HFFc6 (cell line): Measurements from ENCODE around the gene NPS. TPM values are rescaled to one million over a fixed set of nuclear protein-coding genes. Genes with fewer than 3 reads are reported as not detected.

Experiments used
- DNase-seq: peaks from one replicate; pipeline ENCODE4 v3.0.0-alpha.2; 2018
- H3K27ac Mint-ChIP-seq: 2 replicates; pipeline ENCODE4 v1.8.0; 2020; ENCODE audit warnings: mild to moderate bottlenecking, mixed read lengths
- H3K27me3 Mint-ChIP-seq: 2 replicates; pipeline ENCODE4 v1.8.0; 2021; ENCODE audit warnings: mild to moderate bottlenecking, moderate library complexity, mixed read lengths; ENCODE audit not compliant: insufficient read depth
- H3K36me3 Mint-ChIP-seq: 2 replicates; pipeline ENCODE4 v1.8.0; 2021; ENCODE audit warnings: low read depth, mixed read lengths
- H3K4me1 Mint-ChIP-seq: 2 replicates; pipeline ENCODE4 v1.8.0; 2020; ENCODE audit warnings: low read depth, mixed read lengths
- H3K4me3 Mint-ChIP-seq: 2 replicates; pipeline ENCODE4 v1.8.0; 2020; ENCODE audit warnings: mild to moderate bottlenecking, moderate library complexity, mixed read lengths
- H3K9me3 Mint-ChIP-seq: 2 replicates; pipeline ENCODE4 v1.8.0; 2020; ENCODE audit warnings: mild to moderate bottlenecking, mixed read lengths
- total RNA-seq, 6 experiments: library from RNA; stranded (reverse); fragmentation: NEBNext Ultra II Directional; extraction: Animal tissue kit (Norgen Biotek cat#: 25700); gene quantifications; 2 replicates in 1 of 6; 3 replicates in 5 of 6; pipeline ENCODE4 v1.2.3, GENCODE V29; 2021
- TF ChIP-seq, protein P1 (sequence below): fragments of 200-600 bp; sonication (generic); IDR thresholded peaks from 2 replicates; pipeline ENCODE4 v1.5.0; 2021; ENCODE audit warnings: antibody characterized with exemption, mild to moderate bottlenecking

The NPS gene
- total RNA-seq, 6 experiments from 2014 or later: not detected

DNA sequence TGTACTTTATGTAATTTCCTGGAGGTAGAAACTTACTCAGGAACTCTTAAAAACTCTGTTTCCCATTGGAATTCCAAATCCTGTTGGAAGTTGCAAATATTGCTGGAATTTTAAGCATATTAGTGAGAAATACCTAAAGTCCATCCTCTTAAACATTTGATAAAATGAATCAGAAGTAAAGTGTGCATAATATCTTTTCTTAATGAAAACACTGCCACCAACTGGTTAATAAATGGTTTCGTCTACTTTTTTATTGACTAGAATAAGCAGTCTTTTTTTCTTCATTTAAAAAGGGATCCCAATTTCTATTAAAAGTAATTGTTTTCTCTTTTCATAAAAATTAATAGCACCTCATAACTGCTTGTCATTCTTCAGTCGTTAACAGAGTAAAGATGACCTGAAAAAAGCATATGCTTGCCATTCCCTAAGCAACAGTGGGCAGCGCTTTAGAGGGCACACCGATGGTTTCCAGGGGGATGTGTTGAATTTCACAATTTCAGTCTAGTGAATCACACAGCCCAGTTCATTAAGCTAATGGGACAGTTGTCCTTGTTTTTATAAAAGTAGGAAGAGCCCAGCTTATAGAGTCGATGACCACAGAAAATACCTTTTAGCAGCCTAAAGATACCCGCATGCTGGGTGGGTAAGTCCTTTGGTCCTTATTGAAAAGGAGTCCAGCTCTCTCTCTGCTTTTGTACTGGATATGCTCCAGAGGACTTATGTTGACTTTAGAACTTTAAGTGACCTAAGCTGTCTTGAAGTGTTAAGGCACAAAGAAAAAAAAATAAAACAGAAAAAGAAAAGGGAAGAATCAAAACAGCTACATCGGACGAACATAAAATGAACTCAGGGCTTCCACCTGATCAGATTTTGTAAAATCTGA, 28.5 kb downstream of the NPS start:
- H3K27me3 Mint-ChIP-seq: peaks cover 5% of the 10 kb centered on the region
- H3K4me3 Mint-ChIP-seq: no peak overlapping the region
- H3K27ac Mint-ChIP-seq: no peak overlapping the region
- peaks cover 37% of the 10 kb centered on the region for H3K9me3 Mint-ChIP-seq
- DNase-seq: no peak
- TF ChIP-seq, protein P1, sequence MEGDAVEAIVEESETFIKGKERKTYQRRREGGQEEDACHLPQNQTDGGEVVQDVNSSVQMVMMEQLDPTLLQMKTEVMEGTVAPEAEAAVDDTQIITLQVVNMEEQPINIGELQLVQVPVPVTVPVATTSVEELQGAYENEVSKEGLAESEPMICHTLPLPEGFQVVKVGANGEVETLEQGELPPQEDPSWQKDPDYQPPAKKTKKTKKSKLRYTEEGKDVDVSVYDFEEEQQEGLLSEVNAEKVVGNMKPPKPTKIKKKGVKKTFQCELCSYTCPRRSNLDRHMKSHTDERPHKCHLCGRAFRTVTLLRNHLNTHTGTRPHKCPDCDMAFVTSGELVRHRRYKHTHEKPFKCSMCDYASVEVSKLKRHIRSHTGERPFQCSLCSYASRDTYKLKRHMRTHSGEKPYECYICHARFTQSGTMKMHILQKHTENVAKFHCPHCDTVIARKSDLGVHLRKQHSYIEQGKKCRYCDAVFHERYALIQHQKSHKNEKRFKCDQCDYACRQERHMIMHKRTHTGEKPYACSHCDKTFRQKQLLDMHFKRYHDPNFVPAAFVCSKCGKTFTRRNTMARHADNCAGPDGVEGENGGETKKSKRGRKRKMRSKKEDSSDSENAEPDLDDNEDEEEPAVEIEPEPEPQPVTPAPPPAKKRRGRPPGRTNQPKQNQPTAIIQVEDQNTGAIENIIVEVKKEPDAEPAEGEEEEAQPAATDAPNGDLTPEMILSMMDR: peak; percentile 39; the same call in 1 of the 2 replicates
- no peaks in the 10 kb centered on the region for H3K36me3 Mint-ChIP-seq
- H3K4me1 Mint-ChIP-seq: no peaks in the 10 kb centered on the region

DNA sequence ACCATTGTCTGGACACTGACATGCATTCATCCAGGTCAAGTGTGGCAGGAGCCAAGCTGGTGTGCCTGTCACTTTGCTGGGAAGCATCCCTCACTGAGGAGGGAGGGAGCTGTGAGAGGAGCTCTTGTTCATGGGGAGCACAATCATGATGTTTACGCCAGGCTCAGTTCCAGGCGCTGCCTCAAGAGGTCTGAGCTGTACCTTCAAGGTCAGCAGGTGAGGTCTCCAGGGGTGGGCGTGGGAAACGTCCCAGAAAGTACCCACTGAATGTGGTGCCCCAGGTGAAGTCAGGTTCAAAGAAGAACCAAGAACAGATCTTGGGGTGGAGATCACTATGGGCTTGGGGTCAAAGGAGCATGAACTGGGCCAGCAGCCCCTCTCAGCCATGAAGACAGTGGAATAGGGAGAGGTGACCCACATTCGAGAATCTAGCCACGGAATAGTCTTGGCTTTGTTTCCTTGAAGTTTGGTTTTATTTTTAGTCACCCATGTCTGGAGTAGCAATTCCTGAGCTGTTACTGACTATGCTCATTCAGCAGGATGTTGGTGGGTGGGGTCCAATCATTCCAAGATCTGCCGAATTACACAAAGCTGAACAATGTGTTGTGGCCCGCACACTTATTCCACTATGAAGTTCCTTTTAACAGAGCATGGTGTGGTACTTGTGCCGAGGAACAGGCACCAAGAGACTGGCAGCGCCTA, 29.3 kb downstream of the NPS start:
- no peak for DNase-seq
- Mint-ChIP-seq H3K4me1 (no peaks in the 10 kb centered on the region), H3K36me3 (no peaks in the 10 kb centered on the region), H3K27me3 (peaks cover 5% of the 10 kb centered on the region), H3K27ac (no peak overlapping the region), H3K9me3 (peaks cover 29% of the 10 kb centered on the region), H3K4me3 (no peak overlapping the region)
- TF ChIP-seq, protein P1: no peak

DNA sequence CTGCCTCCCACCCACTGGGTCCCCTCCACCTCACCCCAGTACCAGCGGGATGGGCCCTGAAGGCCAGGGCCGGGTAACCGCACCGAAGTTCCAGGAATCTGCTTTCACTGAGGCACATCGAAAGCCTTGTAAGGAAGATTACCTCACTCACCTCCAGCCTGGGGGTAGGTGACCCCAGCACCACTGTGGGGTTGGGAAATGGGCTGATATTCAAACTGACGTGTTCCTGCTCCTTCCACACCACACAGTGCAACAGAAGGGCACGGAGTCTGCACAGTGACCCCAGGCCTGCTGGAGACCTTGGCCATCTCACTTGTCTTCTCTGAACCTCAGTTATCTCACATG, 29.8 kb downstream of the NPS start:
- H3K27me3 Mint-ChIP-seq: peaks cover 5% of the 10 kb centered on the region
- DNase-seq: no peak
- H3K4me1 Mint-ChIP-seq: no peaks in the 10 kb centered on the region
- no peaks in the 10 kb centered on the region for H3K36me3 Mint-ChIP-seq
- H3K27ac Mint-ChIP-seq: no peak overlapping the region
- H3K9me3 Mint-ChIP-seq: peaks cover 24% of the 10 kb centered on the region
- no peak overlapping the region for H3K4me3 Mint-ChIP-seq
- TF ChIP-seq, protein P1: no peak

DNA sequence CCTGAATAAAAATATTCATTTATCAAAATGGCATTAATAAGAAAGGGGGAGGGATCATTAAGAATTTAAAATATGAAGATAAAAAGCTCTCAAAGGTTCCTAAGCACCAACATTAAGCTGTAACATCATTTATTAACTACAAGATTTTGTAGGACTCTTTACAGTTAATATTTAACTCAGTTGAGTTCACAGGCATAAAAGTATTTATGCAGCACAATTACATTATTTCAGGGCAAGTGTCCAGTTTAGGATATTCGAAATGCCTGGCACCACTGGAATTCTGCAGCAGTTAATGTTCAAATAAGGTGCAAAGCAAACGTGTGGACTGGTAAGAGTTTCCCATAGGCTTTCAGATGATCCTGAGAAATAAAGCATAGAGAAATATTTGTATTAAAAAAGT, 30.5 kb downstream of the NPS start:
- H3K4me1 Mint-ChIP-seq: no peaks in the 10 kb centered on the region
- peaks cover 5% of the 10 kb centered on the region for H3K27me3 Mint-ChIP-seq
- no peaks in the 10 kb centered on the region for H3K36me3 Mint-ChIP-seq
- TF ChIP-seq, protein P1: no peak
- no peak for DNase-seq
- H3K27ac Mint-ChIP-seq: no peak overlapping the region
- no peak overlapping the region for H3K4me3 Mint-ChIP-seq
- H3K9me3 Mint-ChIP-seq: peaks cover 17% of the 10 kb centered on the region

DNA sequence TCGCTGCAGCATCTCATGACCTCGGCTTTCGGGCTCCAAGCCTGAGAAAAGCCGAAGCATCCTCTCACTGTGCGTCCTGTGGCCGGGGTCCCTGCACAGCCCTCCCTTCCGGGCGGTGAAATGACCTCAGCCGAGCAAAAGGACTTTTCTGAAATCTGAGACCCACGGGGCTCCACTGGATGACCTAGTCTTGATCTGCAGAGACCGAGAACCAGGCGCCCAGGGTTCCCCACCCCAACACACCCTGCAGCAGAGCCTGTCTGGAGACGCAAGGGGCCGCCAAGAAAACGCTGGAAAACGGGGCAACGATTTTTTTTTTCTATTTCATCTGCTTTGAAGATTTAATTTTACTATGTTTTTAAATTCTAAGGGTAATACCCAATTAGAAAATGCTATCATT, 31.7 kb downstream of the NPS start:
- TF ChIP-seq, protein P1: no peak
- Mint-ChIP-seq H3K4me1 (no peaks in the 10 kb centered on the region), H3K36me3 (no peaks in the 10 kb centered on the region), H3K27me3 (peaks cover 5% of the 10 kb centered on the region), H3K9me3 (peaks cover 14% of the 10 kb centered on the region), H3K4me3 (no peak overlapping the region), H3K27ac (no peak overlapping the region)
- no peak for DNase-seq
